Activated T-helper 17 cell treated with anti-CD3 and anti-CD28 coated beads, Interleukin-2, amount 50 U/mL, for 72 hours (primary cell): ENCODE results near the gene KRT17. TPM values are rescaled to one million over a fixed set of nuclear protein-coding genes. Genes with fewer than 3 reads are reported as not detected.
"Not testable (repeated sequence)": the region's sequence is repeated elsewhere in the genome, so short reads cannot be mapped to it uniquely, and the experiment has no call there.

Source experiments
- ATAC-seq: fragments of 150-1000 bp; cut with Tn5 transposase; replicated peaks from 2 replicates; pipeline ENCODE4 v1.10.0; 2021; ENCODE audit warnings: mild to moderate bottlenecking, moderate library complexity
- H3K27ac Mint-ChIP-seq: one replicate; pipeline ENCODE4 v1.8.0; 2022; ENCODE audit warnings: mixed read lengths
- H3K27me3 Mint-ChIP-seq: one replicate; pipeline ENCODE4 v1.8.0; 2022; ENCODE audit warnings: mixed read lengths
- H3K36me3 Mint-ChIP-seq: one replicate; pipeline ENCODE4 v1.8.0; 2022; ENCODE audit warnings: low read depth, mild to moderate bottlenecking, mixed read lengths
- H3K4me1 Mint-ChIP-seq: one replicate; pipeline ENCODE4 v1.8.0; 2022; ENCODE audit warnings: mixed read lengths
- H3K4me3 Mint-ChIP-seq: one replicate; pipeline ENCODE4 v1.8.0; 2022; ENCODE audit warnings: mild to moderate bottlenecking, mixed read lengths
- H3K9me3 Mint-ChIP-seq: one replicate; pipeline ENCODE4 v1.8.0; 2022; ENCODE audit warnings: mixed read lengths
- total RNA-seq, 2 donors: library from RNA; stranded (reverse); gene quantifications; one replicate each; pipeline ENCODE4 v1.2.3, GENCODE V29; 2022

KRT17 gene
- total RNA-seq, 2 donors from 2014 or later: 0.58 to 2.5 TPM

DNA sequence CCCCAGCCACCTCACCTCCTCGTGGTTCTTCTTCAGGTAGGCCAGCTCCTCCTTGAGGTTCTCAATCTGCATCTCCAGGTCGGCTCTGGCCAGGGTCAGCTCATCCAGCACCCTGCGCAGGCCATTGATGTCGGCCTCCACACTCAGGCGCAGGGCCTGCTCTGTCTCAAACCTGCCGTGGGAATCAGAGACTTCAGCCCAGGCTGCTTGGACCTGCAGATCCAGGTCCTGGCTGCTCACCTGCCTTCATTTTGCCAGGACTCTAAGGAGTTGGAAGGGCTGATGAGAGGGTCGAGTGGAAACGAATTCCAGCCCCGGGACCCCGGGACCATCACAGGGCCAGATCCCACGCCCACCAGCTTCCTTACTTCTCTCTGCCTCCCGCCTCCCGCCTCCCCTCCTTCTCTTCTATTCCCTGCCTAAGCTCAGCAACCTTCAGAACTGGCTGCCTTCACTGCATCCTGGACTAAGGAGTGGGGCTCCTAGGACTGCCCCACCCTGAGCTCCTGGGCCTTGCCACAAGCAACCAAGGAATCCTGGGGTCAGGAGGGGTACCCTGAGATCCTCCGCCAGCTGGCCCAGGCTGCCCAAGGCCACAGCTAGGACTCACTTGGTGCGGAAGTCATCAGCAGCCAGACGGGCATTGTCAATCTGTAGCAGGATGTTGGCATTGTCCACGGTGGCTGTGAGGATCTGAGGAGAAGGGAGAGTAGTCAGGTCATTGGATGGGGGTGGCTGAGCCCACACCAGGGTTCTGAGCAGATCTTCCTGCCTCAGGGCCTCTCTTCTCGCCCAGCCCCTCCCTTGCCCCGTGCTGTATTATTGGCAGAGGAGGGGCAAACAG lies 1.8 kb downstream of the KRT17 start:
- peak overlapping the region; percentile 39 for H3K27ac Mint-ChIP-seq

DNA sequence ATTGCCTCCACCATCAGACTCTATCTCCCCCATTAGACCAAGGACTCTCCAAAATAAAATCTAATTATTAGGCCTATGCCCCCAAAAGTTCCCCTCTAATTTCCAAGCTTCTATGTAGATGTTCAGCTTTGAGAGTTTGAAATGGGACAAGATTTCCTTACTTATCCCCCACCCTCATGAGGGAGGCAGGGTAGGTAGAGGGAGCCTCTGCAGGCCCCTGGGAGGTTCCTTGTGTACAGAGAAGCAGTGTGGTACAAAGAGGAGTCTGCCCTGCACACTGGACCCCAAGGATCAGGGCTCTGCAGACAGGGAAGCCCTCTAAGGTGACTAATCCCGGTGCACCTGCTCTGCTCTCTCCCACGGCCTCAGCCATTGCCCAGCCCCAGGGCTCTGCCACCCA lies 2.5 kb downstream of the KRT17 start:
- ATAC-seq: no peak
- H3K4me1 Mint-ChIP-seq: no peaks in the 10 kb centered on the region
- no peak overlapping the region for H3K4me3 Mint-ChIP-seq
- peak overlapping the region; percentile 39 for H3K27ac Mint-ChIP-seq
- peaks cover 6% of the 10 kb centered on the region for H3K27me3 Mint-ChIP-seq
- no peaks in the 10 kb centered on the region for H3K36me3 Mint-ChIP-seq
- H3K9me3 Mint-ChIP-seq: no peaks in the 10 kb centered on the region

More for the DNA sequence above, 1.8 kb downstream of the KRT17 start:
- not testable (repeated sequence) for H3K9me3 Mint-ChIP-seq, H3K4me1 Mint-ChIP-seq, H3K4me3 Mint-ChIP-seq, ATAC-seq, H3K36me3 Mint-ChIP-seq
- peaks cover 12% of the 10 kb centered on the region for H3K27me3 Mint-ChIP-seq

DNA sequence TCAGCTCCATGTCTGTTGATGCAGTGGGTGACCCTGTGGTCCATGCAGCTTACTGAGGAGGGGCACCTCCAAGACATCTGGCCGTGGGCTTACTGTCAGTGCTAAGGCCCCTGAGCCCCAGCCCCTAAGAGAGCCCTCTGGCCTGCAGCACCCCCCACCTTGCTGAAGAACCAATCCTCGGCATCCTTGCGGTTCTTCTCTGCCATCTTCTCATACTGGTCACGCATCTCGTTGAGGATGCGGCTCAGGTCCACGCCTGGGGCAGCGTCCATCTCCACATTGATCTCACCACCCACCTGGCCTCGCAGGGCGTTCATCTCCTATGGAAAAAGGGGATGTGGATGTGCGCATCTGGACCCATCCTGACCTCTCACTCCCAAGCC lies 2.9 kb downstream of the KRT17 start:
- H3K27ac Mint-ChIP-seq: peak overlapping the region; percentile 39
- not testable (repeated sequence) for H3K36me3 Mint-ChIP-seq, H3K4me3 Mint-ChIP-seq, H3K4me1 Mint-ChIP-seq, H3K9me3 Mint-ChIP-seq, ATAC-seq, H3K27me3 Mint-ChIP-seq

DNA sequence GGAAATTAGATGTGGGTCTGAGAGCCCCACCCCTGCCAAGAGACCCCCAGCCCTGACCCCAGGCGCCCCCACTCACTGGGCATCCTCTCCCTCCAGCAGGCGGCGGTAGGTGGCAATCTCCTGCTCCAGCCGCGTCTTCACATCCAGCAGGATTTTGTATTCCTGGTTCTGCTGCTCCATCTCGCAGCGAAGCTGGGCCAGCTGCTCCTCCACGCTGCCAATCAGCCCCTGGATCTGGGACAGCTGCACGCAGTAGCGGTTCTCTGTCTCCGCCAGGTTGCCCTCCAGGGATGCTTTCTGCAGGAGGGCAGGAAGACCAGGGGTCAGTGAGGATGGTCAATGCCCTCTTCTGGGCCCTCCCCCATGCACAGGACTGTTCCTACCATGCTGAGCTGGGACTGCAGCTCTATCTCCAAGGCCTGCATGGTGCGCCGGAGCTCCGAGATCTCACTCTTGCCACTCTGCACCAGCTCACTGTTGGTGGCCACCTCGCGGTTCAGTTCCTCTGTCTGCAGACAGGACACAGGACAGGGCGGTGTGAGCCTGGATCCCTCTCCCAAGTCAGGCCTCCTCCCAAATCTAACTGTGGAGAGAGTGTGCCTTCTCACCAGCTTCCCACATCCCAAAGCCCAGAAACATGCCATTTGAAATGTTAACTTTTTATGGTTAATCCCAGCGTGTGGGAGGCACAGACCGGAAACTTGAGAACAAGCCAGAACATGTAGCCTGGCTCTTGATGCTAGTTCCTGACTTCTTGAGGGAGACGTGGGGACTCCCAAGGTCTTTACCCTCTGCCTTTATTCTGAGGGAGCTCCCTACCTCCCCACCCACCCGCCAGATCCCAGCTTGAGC lies 3.6 kb downstream of the KRT17 start:
- Mint-ChIP-seq H3K4me1 (no peaks in the 10 kb centered on the region), H3K27me3 (peaks cover 2% of the 10 kb centered on the region), H3K27ac (no peak overlapping the region), H3K36me3 (no peaks in the 10 kb centered on the region), H3K4me3 (no peak overlapping the region), H3K9me3 (no peaks in the 10 kb centered on the region)
- no peak for ATAC-seq

DNA sequence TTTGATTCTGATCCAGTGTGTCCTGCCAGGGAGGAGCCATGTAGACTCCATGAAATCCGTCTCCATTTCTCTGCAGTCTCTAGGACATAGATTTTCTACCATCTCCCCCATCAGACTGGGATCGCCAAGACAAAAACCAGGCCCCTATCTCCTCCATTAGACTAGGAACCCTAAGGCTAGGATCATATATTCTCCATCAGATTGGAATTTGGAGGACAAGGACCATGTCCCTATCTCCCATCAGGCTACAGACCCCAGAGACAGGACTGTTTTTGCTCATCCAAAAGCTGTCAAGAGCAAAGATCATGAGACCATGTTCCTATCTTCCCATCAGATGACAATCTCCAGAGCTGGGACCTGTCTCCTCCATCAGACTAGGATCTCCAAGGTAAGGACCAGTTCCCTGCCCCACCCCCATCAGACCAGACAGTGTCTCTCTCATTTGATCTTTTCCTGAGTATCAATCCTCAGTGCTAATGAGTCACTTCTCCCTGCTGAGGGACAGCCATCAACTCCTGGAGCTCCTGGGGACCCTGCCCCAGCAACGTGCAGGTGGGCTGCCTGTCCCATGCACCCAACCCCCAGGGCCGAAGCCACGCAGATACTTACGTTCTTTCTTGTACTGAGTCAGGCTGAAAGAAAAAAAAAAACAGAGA lies 4.3 kb downstream of the KRT17 start:
- not testable (repeated sequence) for H3K4me3 Mint-ChIP-seq, H3K9me3 Mint-ChIP-seq, H3K27me3 Mint-ChIP-seq, H3K27ac Mint-ChIP-seq, H3K4me1 Mint-ChIP-seq, H3K36me3 Mint-ChIP-seq, ATAC-seq

DNA sequence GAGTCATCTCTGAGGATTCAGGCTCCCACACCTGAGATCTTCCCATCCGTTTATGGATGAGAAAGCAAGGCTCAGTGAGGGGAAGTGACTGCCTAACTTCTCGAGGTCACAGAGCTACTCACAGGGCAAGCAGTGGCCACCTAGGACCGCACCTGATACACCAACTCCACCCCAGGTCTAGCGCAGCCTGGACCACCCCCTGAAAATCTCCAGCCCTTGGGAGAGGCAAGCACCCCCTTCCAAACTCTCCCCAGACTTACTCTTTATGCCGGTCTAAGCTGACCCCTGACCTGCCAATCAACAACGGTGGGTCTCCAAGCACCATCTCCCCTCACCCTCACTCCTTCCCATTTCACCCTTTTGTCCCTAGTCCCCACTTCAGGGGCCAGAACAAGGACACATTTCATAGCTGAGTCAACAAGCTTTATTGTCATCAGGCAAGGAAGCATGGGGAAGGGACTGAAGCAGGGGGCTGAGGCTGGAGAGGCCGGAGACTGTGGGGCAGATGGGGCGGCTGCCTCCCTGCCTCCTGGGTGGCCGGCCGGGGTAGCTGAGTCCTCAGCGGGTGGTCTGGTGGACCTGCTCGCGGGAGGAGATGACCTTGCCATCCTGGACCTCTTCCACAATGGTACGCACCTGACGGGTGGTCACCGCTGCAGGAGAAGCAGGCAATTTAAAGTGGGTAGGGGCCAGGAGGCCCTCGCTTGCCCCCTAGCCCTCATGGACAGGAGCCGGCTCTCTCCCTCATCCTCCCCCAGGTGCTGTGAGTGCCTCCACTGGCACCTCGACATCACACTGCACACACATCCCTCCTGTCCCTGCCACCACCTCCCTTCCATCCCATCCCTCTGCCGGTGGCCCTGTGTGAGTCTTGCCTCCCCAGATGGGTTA lies 5.1 kb downstream of the KRT17 start:
- H3K36me3 Mint-ChIP-seq: no peaks in the 10 kb centered on the region

DNA sequence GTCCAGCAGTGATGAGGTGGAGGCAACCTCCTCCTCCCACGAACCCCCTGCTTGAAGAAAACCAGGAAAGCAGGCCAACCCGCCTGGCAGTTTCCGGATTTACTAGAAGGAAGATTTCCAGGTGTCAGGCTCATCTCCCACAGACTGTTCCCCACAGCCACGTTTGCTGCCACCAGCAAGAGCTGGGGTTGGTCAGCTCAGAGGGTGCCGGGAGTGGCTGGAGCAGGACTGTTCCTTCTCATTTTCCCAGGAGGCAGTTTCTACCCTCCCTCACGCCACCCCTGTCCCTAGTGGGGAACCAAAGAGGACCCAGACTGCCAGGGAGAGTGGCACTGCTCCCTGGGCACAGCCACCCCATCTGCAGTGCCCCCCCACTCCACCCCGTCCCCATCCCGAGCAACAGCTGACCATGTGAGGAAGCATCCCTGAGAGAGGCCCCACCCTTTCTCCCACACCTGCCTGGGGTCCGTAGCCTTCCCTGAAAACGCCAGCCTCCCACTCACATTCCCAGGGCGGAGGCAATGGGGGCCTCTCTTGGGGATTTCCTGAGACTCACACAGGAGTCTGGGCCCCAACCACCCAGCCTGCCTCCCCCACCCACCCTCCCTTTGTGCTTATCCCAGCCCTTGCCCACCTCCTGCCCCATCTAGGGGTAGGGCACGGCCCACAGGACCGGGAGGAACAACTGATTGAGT lies 5.9 kb downstream of the KRT17 start:
- Mint-ChIP-seq H3K9me3 (no peaks in the 10 kb centered on the region), H3K36me3 (no peaks in the 10 kb centered on the region)
- ATAC-seq: no peak

More for the DNA sequence above, 5.1 kb downstream of the KRT17 start:
- Mint-ChIP-seq H3K4me3 (no peak overlapping the region), H3K4me1 (no peaks in the 10 kb centered on the region), H3K9me3 (no peaks in the 10 kb centered on the region), H3K27ac (no peak overlapping the region), H3K27me3 (no peaks in the 10 kb centered on the region)
- no peak for ATAC-seq

DNA sequence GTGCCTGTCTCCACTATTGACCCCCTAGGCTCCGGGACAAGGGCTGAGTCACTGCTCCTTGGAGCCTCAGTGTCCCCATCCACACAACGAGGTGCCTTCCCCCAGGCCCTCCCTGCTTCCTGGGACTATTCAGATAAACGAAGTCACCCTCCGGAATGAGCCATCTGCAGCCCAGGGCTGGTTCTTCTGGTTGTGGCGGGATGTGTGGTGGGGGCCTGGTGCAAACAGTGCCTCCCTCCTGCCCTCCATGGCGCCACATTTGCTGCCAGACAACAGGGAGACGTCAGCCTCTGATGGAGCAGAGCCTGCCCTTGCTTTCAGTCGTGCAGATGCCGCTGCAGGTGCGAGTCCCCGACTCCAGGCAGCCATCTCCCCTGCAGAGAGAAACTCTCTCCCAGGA lies 6.7 kb downstream of the KRT17 start:
- Mint-ChIP-seq H3K4me3 (no peak overlapping the region), H3K4me1 (no peaks in the 10 kb centered on the region), H3K27me3 (no peaks in the 10 kb centered on the region), H3K36me3 (no peaks in the 10 kb centered on the region), H3K27ac (no peak overlapping the region), H3K9me3 (no peaks in the 10 kb centered on the region)
- no peak for ATAC-seq

More for the DNA sequence above, 5.9 kb downstream of the KRT17 start:
- Mint-ChIP-seq H3K27me3 (no peaks in the 10 kb centered on the region), H3K27ac (no peak overlapping the region), H3K4me3 (no peak overlapping the region), H3K4me1 (no peaks in the 10 kb centered on the region)

DNA sequence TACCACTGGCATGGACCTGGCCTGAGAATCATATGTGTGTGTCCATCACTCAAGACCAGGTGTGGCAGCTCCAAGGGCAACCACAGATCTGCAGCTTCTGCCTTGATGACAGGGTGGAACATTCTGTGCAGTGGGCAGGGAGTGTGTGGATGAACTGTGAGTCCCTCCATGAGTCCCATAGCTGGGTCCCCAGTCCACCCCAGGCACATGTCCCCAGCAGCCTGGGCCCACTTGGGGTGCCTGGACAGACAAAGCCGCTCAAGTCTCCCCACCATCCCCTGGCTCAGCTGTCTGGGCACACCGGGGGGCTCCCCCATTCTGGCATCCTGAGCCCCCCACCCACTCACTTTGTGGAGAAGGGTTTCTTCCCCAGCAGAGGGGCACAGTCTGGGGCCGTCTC lies 7.2 kb downstream of the KRT17 start:
- Mint-ChIP-seq H3K27me3 (no peaks in the 10 kb centered on the region), H3K9me3 (no peaks in the 10 kb centered on the region), H3K4me3 (no peak overlapping the region), H3K4me1 (no peaks in the 10 kb centered on the region), H3K27ac (no peak overlapping the region), H3K36me3 (no peaks in the 10 kb centered on the region)
- ATAC-seq: no peak

DNA sequence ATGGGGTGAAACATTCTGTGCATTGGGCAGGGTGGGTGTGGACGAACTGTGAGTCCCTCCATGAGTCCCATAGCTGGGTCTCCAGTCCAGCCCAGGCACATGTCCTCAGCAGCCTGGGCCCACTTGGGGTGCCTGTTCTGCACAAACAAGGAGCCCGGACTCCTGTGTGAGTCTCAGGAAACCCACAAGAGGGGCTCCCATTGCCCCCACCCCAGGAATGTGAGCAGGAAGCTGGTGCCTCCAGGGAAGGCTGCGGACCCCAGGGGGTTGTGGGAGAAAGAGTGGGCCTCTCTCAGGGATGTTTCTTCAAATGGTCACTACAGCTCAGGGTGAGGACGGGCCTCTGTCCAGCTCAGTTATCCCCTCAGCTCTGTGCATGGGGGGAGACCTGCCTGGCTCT lies 7.9 kb downstream of the KRT17 start:
- not testable (repeated sequence) for H3K36me3 Mint-ChIP-seq, H3K4me1 Mint-ChIP-seq, H3K4me3 Mint-ChIP-seq, H3K27me3 Mint-ChIP-seq, ATAC-seq, H3K9me3 Mint-ChIP-seq, H3K27ac Mint-ChIP-seq

DNA sequence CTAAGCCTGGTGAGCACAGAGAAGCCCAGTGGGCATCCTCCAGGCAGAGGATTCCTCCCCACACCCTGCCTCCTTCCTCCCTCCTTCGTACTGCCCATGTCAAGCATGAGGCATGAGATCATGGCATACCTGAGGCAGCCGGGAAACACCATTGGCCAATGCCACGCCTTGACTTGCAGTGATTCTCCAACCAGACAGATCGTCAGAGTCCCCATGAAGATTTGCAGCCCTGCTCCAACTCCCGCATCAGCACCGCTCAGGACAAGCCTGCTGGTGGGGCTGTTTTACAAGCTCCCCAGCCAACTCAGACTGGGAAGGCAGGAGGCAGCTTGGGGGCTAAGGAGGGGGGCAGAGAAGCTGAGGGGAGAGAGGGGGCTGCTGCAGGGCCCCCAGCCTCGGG lies 8.9 kb downstream of the KRT17 start:
- Mint-ChIP-seq H3K4me1 (no peaks in the 10 kb centered on the region), H3K27me3 (peaks cover 4% of the 10 kb centered on the region), H3K36me3 (no peaks in the 10 kb centered on the region), H3K27ac (no peak overlapping the region), H3K9me3 (no peaks in the 10 kb centered on the region), H3K4me3 (no peak overlapping the region)
- ATAC-seq: no peak

DNA sequence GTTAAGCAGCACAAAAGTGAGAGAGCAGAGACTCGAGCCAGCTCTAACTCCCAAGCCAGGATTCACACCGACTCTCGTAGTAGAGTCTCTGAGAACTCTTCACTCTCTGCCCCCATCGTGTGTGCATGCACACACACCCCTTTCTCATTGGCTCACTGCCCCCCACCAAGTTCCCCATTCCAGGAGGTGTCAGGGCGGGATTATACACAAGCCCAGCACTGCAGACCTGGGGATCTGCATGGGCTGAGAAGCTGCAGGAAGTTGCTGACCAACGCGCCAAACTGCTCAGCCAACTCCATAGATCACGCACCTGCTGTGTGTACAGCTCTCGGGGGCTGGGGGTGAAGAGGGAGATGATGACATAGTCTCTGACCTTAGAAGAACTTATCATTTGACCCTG lies 9.6 kb downstream of the KRT17 start:
- ATAC-seq, H3K27ac Mint-ChIP-seq, H3K4me1 Mint-ChIP-seq, H3K27me3 Mint-ChIP-seq, H3K36me3 Mint-ChIP-seq, H3K4me3 Mint-ChIP-seq, H3K9me3 Mint-ChIP-seq: not testable (repeated sequence)

DNA sequence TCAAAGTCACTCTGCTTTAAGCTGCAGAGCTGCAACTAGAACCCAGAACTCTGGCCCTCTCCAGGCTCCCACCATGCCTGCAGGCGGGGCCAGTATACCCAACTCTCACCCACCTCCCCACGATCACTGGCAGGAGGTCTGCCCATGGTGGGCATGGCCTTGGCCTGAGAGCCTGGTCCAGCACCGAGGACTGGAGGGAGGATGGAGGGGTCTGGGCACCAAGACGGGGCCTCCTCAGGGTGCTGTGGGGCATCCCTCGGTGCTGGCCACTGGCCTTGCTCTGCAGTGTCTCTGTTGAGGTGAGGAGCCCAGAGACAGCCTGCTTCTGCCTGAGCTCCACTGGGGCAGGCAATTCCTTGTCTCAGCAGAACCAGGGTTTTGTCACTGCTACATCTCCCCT lies 10.3 kb downstream of the KRT17 start:
- H3K27ac Mint-ChIP-seq: no peak overlapping the region
- no peaks in the 10 kb centered on the region for H3K4me1 Mint-ChIP-seq
- ATAC-seq: no peak
- peaks cover 7% of the 10 kb centered on the region for H3K27me3 Mint-ChIP-seq
- H3K4me3 Mint-ChIP-seq: no peak overlapping the region
- no peaks in the 10 kb centered on the region for H3K36me3 Mint-ChIP-seq
- H3K9me3 Mint-ChIP-seq: no peaks in the 10 kb centered on the region
